ENCODE results near the gene NME3.

Gene NME3

DNA sequence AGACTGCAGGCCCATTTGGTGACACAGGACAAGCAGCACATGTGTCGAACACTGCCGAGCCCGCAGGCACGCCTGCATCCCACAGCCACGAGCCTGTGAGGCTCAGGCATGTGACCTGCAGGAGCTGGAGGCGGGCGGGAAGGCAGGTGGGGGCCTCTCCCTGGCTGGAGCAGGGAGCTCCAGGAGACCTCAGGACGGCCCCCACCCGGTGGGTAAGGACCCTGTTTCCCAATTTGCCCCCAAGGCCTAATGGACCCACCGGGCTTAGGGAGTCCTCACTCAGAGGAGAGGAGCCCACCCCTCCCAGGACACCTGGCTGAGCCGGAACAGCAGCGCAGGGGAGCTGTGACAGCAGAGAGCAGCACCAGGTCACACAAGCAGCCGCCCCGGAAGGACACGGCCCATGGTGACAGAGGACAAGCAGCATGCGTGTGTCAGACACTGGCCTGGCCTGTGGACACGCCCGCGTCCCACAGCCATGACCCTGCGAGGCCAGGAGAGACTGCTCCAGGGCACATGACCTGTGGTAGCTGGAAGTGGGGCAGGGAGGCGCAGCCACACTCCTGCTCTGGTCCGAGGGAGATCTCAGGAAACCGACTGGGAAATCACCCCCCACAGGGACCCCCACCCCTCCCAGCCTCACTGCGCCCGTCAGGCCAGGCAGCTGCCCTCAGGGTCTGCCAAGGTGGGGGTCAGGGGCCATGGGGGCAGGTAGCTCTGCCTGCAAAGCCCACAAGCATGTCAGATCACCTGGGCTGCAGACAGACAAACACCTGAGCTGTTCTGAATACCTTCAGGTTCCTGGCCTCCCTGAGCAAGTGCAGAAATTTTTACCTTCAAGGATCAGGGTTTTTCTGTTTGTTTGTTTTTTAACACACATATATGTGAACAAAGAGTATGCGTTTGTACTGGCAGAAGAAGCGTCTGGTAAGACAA is 8.7 kb upstream of the NME3 start:
- no peak for DNase-seq

DNA sequence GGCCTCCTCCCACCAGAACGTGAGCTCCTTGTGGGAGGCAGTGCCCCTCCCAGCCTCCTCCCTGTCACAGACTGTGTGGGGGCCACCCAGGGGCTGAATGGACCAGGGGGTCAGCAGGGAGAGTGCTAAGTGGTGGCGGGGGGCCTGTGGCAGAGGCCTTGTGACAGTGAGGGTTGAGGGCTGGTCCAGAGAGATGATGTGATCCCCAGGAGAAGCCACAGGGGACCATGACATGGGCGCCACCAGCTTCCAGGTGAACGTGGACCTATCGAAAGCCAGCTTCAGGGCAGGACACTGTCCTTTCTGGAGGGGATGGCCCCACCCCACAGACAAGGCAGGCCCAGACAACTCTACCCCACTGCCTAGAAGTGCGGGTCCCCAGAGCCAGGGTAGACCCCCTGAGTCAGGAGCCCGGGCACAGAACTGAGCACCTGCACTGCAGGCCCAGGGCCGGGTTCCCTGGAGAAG is 7.9 kb upstream of the NME3 start:
- DNase-seq, result no peak

GRCh38 chr16:1778200-1779179 is 7.1 kb upstream of the NME3 start:
- no peak for DNase-seq

DNA sequence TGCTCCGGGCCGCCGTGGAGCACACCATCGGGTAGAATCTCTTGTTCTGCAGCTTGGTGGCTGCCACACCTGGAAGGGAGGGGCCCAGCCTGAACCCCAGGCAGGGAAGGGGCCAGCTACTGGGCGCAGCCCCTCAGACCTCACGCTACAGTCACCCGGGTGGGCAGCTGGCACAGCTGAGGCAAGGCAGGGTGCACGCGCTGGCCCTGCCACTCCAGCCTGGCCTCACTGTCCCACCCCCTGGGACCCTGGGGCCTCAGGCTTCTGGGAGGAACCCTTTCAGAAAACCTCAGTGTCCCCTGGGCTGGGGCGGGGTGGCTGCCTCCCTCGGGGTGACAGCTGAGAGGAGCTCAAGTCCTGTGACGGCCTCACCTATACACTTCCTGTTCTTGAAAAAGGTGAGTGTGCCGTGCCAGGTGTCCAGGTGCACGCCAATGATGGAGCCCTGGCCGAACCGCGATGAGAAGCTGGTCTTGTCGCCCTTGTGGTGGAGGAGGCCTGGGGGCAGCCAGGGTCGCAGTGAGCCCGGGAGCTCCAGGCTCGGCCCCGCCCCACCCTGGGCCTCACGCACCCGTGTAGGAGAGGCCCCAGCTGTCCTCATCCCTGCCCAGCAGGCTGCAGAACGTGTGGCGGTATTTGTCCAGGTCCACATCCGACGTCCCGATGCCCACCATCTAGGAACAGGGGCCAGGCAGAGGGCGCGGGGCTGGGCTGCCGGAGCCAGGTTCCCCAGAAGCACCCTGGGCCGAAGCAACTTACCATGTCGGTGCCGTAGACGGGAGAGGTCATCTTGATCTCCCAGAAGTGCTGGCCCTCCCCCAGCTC is 6.2 kb upstream of the NME3 start:
- DNase-seq, result no peak

- no peak for DNase-seq
These were observed 5.6 kb upstream of the NME3 start for GRCh38 chr16:1776991-1777374.

- DNase-seq, result no peak
These were observed 5.3 kb upstream of the NME3 start for GRCh38 chr16:1776672-1776955.

GRCh38 chr16:1775846-1776671 is 4.7 kb upstream of the NME3 start:
- DNase-seq, result no peak

DNA sequence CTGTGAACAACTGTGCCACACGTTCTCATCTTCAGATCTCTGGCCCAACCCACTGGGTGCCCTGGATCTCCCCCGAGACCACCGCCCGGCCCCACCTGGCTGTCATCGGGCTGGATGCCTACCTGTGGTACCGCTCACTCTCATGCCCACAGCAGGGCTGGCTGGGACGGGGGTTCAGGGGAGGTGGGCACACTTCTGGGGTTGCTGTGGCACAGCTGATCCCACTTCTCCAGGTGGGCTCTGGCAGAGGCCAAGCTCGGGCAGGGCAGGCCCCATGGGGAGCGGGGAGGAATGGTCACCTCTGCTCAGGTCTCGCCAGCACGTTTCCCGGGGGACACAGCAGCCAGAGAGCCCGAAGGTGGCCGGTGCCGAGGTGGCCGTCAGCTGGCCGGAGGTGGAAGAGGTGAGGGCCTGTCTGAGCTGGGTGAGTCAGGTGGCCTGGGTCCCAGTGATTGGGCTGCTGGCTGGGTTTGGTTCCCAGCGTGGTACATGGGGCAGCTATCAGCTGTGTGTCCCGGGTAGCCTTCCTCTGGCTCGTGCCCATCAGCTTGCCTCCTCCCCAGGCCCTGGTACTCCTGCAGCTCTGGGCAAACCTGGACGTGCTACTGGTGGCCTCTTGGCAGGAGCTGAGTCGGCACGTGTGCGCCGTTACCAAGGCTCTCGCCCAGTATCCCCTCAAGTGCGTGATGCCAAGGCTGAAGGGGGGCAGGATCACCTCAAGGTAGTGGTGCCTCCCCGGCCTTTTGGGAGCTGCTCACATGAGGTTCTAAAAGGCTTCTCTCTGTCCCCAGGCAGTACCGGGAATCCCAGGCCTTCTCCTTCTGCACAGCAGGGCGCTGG is 3.9 kb upstream of the NME3 start:
- DNase-seq, result no peak

DNA sequence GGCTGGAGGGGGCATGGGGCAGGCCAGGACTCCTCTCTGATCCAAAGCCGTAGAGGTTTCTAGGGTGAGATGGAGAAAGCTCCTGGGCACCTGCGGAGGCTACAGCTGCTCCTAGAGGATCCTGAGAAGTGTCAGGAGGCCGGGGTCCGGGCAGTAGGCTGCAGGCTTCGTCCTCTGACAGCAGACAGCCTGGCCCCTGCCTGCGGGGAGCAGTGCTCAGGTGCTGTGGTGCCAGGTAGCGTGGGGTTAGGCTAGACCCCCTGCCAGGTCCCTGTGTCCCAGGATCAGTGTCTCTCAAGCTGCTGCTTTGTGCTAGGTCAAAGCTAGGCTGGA is 3.1 kb upstream of the NME3 start:
- DNase-seq, result no peak

GRCh38 chr16:1773703-1774447 is 2.5 kb upstream of the NME3 start:
- DNase-seq, result no peak

DNA sequence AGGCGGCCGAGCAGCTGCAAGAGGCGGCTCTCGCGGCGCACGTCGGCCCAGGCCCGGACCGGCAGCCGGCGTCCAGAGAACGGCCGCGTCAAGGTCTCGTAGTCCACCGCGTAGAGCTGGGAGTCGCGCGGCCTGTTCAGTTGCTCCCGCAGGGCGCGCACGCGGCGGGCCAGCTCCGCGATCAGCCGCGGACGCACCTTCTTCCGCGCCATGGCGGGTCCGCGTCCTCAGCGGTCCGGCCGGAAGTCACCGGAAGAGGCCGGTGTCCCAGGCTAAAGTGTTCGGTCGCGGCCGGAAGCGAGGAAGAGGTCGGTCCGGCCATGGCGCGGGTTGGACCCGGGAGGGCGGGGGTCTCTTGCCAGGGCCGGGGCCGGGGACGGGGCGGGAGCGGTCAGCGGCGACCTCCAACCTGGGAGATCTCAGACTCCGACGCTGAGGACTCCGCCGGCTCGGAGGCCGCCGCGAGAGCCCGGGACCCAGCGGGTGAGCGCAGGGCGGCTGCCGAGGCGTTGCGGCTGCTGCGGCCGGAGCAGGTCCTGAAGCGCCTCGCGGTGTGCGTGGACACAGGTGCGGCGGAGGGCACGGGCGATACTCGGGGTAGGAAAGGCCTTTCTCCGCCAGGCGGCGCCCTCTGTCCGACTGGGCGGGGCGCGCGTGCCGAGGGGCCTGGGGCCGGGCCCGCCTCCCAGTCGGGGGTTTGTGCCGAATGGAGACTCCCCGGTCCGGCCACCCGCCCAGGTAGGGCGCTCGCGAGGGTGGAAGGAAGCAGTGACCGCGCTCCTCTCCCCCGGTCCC is 1.8 kb upstream of the NME3 start, which contains the start of gene MRPS34:
Gene MRPS34 (minus strand): TSS at position 227 of the 795 bp plus-strand sequence. CDS start 15 bp downstream, at position 212.
- DNase-seq, result peak; percentile 79

GRCh38 chr16:1772362-1772907 is 1.1 kb upstream of the NME3 start, which contains the start of gene EME2:
TSS of gene EME2 (plus strand) at chr16:1772810. CDS start at chr16:1773228, 418 bp downstream.
- peak; percentile 37 for DNase-seq

GRCh38 chr16:1771864-1772361 is 570 bp upstream of the NME3 start:
- no peak for DNase-seq

DNA sequence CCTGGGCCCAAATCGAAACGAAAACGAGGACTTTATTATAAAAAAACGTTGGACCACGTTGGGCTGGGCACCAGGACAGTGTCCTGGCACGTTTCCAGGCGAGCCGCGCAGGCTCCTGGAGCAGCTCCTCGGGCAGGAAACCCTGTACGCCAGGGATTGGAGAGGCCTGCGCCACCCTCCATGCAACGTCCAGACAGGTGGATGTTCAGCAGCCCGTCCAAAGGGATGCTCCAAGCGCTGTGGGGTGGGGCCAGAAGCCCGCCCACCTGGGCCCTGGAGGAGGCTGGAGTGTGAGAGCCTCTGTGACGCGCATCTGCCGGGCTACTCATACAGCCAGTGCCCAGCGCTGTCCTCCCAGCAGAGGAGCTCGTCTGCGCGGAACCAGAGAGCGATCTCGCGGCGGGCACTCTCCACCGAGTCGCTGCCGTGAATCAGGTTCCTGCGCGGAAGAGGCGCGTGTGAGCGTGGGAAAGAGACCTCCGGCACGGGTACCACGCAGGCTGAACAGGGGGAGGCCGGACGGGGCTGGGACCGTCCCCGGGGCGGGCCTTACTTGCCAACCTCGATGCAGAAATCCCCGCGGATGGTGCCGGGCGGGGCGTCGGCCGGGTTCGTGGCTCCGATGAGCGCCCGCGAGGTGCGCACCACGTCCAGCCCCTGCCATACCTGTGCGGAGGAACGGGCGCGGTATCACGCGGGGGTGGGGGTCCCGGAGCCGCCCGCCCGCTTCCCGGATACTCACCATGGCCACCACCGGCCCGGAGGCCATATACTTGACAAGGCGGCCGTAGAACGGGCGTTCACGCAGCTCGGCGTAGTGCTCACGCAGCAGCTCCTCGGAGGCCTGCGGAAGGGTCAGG is 785 bp downstream of the NME3 start:
- peak; percentile 43 for DNase-seq

DNA sequence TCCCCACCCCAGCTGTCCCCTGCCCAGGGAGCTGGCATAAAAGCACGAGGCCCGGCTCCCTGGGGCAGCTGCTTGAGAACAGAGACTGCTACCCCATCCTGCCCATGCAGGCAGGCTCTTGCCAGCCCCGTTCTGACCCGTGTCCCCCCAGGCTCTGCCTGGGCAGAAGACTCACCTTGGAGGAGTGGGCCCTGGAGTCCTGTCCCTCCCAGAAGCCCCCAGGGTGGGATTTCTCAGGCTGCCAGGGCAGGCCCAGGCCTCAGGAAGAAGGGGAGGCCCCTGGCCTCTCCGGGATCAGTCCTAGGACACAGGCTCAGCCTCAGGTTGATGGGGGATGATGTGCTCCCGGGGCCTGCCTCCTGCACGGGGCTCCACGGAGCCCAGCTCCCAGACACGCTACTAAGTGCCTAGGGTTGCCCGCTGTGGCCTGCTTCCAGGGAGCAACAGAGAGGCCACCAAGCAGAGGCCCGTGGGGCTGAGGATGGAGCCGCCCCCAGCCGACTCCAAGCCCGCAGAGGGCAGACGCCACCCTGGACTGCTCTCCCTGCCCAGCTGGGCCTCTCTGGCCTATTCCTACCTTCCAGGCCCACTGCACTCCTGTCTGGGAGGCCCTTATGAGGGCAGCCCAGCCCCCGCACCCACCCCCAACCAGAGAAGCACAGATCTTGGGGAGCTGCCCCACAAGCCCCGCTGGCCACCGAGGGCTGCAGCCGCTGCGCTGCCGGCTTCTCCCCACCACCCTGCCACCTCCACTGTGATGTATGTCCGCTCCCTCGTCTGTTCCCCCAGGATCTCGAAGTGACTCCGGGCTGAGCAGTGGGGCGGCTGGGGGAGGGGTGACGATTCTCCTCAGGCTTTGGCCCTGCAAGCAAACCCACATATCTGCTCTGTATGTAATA is 1.7 kb downstream of the NME3 start:
- no peak for DNase-seq

DNA sequence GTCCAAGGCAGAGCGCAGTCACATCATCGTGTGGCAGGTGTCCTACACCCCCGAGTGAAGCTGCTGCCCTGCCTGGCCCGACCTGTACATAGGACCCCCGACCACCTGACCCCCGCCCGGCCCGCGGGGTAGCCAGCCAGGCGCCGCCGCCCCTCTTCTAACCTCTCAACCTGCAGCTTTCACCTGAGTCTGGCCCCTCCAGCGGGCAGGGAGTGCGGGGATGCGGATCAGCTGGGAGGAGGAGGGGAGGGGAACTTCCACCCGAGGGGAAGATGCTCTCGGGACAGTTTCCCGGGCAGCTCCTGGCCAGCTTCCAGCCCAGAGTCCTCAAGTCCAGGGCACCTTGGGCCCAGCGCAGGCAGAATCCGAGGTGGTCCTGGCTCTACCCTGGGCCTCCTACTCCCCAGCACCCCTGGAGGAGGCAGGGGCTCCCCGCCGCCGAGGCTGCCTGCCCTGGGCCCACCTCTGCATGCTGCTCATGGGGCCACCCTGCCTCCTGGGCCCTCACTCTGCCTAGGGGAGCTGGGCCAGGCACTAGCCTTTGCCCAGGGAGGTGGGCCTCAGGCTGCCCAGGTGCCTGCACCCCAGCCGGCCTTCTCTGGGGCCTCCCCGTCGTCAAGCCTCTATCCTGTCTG is 2.5 kb downstream of the NME3 start:
- DNase-seq, result no peak

Data from T-helper 9 cell (primary cell).